Epidermal melanocyte (primary cell): ENCODE data around the gene CYTL1.
"Not testable (repeated sequence)": the region's sequence is repeated elsewhere in the genome, so short reads cannot be mapped to it uniquely, and the experiment has no call there.

Source experiments
- DNase-seq: peaks from one replicate; pipeline ENCODE4 v3.0.0; 2011; ENCODE audit warnings: low spot score; ENCODE audit not compliant: insufficient read length

CYTL1 gene, protein sequence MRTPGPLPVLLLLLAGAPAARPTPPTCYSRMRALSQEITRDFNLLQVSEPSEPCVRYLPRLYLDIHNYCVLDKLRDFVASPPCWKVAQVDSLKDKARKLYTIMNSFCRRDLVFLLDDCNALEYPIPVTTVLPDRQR

GRCh38 chr4:5019274-5019673, at the start of gene CYTL1:
TSS of gene CYTL1 (minus strand) at chr4:5019458. CDS start at chr4:5019445, 13 bp downstream.
- no peak for DNase-seq

DNA sequence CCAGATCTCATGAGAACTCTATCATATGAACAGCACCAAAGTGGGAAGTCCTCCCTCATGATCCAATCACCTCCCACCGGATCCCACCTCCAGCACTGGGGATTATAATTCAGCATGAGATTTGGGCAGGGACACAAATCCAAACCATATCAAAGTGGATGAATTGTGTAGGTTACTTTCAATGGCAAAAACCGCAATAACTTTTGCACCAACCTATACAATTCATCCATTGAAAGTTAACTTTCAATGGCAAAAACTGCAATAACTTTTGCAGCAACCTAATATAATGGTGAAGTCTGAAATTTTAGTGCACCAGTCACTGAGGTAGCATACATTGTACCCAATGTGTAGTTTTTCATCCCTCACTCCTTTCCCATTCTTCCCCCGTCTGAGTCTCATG, 48.6 kb upstream of the CYTL1 start:
- DNase-seq = no peak

DNA sequence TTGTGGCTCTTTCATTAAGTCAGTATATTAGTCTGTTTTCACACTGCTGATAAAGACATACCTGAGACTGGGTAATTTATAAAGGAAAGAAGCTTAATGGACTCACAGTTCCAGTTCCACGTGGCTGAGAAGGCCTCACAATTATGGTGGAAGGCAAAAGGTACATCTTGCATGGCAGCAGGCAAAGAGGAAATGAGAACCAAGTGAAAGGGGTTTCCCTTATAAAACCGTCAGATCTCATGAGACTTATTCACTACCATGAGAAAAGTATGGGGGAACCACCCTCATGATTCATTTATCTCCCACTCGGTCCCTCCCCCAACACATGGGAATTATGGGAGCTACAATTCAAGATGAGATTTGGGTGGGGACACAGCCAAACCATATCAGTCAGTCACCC, 47.7 kb upstream of the CYTL1 start:
- not testable (repeated sequence) for DNase-seq

DNA sequence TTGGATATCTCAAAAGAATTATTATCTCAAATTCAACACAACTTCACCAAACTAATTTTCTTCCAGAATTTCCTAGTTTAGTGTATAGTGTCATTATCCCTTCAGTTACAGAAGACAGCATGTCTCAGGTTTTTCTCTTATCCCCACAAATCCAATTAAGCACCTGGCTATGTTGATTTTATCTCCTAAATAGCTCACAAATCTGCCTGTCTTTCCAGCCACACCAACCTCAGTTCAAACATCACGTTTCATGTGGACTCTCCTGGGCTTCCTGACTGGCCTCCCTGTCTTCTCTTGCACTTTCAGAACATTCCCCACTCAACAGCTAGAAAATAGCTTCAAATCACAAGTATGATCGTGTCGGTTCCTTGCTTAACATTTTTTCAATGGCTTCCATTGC, 46.8 kb upstream of the CYTL1 start:
- DNase-seq = no peak

GRCh38 chr4:5055411-5055810, 36.2 kb upstream of the CYTL1 start:
- DNase-seq = no peak

- DNase-seq = no peak
These were observed 35.3 kb upstream of the CYTL1 start for GRCh38 chr4:5054532-5054931.

- DNase-seq = no peak
These were observed 33.6 kb upstream of the CYTL1 start for GRCh38 chr4:5052726-5053425.

DNA sequence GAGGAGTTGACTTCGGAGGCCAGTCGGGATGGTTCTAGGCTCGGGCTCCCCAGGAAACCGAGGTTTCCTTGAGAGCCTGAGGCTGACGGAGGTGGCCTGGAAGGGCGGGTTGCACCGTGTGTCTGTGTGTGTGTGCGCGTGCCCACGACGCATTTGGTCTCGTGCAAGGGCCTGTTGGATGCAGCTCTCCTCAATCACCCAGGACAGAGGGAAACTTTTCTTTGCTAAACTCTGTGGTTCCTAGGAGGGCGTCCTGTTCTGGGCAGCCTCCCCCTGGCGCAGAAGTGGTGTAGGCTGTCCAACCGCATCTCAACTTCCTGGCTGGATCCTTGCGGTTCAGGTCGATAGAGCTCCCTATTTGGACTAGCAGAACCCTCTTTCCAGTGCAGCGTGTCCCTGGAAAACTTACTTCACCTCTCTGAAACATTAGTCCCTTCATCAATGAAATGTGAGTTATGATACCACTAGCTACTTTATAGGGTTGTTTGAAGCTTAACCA, 33.0 kb upstream of the CYTL1 start:
- DNase-seq = no peak

DNA sequence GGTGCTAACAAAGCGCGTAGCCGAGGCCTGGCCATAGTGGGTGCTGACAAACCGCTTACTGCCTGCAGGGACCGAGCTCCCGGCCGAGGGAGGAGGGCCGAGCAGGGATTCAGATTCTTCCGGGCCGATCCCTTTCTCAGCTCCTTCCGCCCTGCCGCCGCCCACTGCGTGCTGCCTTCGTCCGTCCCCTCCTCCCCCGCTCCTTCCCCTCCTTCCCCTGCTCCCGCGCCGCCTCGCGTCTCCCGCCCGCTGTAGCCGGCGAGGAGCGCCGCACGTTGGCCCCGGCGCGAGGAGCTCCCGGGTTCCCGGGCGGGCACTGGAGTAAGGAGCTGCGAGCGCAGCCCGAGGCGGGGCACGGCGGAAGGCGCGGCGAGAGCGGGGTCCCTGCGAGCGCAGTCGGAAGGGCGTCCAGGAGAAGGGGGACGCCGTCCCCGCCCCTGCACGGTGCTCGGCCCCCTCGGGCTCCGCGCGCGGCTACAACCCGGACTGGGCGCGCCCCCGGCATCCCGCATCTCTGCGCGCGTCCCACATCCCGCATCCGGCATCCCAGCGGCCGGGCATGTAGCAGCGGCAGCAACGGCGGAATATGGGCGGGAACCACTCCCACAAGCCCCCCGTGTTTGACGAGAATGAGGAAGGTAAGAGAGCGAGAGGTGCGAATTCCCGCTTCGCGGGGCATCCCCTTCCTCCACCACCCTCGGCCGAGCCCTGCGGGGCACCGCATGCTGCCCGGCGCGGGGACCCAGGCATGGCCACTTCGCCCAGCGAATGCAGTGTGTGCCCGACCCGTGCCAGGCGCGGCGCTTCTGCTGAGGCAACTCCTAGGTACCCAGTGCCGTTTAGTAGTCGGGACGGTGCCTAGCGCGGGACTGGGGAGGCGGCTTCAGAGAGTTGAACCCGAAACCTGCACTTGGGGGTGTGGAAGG, 32.3 kb upstream of the CYTL1 start, which contains the start of gene STK32B:
STK32B (plus strand) TSS at position 203 of the 926 bp plus-strand sequence.
- peak; percentile 65 for DNase-seq

GRCh38 chr4:5050520-5051277, 31.4 kb upstream of the CYTL1 start:
- DNase-seq = peak; percentile 79

- no peak for DNase-seq
These were observed 29.5 kb upstream of the CYTL1 start for GRCh38 chr4:5048721-5049120.

DNA sequence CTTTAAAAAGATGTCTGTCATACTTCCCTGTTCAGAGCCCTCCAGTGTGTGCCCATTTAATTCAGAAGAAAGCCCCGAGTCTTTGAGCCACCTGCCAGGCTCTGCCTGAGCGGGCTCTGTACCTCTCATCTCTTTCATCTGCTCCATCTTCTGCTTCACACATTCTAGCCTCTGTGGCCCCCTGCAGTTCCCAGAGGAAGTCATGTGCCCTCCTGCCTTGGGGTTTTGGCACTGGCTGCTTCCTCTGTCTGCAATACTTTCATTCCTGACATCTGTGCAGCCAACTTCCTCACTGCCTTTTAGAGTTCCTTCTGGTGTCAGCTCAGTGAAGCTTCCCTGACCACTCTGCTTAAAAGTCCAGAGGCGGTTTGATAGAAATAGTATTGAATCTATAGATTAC, 25.8 kb upstream of the CYTL1 start:
- DNase-seq = no peak

- DNase-seq = no peak
These were observed 25.1 kb upstream of the CYTL1 start for GRCh38 chr4:5044341-5044740.

DNA sequence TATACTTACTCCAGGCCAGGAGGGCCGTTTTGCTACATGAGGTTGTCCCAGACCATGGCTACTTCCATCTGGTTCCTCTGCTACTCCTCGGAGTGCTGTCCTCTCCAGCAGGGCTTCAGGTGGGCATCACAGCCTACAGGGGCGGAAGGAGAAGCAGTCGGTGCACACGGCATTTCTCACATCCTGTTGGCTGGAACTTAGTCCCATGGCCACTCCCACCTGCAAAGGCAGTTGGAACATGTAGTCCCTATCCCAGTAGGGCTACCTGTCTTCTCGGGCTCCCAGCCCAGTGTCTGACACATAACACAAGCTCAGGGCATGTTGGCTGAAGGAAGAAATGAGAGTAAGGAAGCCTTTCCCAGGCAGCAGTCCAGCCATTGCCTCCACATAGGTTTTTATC, 24.3 kb upstream of the CYTL1 start:
- DNase-seq = no peak

- no peak for DNase-seq
These were observed 22.4 kb upstream of the CYTL1 start for GRCh38 chr4:5041699-5042098.

- no peak for DNase-seq
These were observed 21.8 kb upstream of the CYTL1 start for GRCh38 chr4:5040856-5041620.

GRCh38 chr4:5039800-5040199, 20.5 kb upstream of the CYTL1 start:
- DNase-seq = no peak

DNA sequence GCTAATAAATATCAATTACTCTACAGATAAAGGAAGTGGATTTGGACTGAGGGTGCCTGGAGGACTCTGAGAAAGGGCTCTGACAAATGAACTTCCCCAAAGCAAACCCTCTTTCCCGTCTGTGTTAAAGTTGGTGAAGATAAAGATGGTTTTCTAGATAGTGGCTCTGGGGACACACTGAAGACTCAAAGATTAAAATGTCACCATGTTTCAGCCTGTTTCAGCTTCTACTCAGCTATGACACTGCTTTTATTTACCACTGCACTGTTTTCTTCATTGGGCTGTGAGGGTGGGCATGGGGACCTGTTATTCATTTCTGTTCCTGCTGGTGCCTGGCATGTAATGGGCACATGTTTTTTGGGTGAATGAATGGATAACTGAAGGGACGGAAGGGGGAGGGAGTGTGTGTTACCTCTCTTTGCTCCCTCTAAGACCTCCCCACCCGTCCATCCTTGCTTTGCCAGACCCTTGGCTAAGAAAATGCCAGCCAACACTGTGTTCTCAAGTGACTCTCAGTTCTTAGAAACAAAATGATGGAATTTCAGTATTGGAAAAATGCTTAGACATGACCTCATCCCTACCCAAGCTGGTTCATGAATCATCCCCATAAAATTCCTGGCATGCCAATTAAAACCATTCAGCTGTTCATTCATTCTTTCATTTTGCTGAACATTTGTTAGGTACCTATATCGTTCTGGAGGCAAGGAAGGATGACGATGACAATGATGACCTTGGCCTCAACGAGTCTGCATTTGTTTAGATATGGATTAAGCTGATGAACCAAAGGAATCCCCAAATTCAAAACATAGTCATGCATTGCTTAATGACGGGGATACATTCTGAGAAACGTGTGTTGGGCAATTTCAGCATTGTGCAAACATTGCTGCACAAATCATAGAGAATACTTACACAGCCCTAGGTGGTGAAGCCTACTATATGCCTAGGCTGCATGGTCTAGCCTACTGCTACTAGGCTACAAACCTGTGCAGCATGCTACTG, 18.6 kb upstream of the CYTL1 start:
- peak; percentile 39 for DNase-seq

DNA sequence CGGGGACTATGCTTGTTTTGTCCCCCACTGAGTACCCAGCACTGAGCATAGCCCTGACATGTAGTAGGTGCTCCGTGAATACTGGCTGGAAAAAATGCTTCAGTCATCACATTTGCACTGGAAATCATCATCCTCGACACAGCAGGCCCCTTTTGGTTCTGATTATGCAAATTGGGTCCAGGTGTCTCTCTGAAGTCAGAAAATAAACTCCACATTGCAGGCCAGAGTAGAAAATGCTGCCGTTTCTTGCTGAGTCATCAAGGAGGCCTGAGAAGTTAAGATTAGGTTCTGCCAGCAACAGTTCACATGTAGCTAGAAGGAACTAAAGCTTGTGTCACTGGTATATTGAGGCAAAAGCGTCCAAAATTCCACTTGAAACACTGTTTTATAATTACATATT, 17.0 kb upstream of the CYTL1 start:
- DNase-seq = no peak
